T-helper 2 cell (primary cell): ENCODE data around the gene CYP46A1.
"Not testable (repeated sequence)": the region's sequence is repeated elsewhere in the genome, so short reads cannot be mapped to it uniquely, and the experiment has no call there.

Source experiments
- DNase-seq, 5 experiments: peaks; one replicate each; pipeline versions ENCODE4 v3.0.0 to v3.0.0-alpha.2; 2012 to 2022

CYP46A1 gene

GRCh38 chr14:99658218-99658845 is 25.8 kb upstream of the CYP46A1 start:
- DNase-seq = no peak

- DNase-seq = peak in 1 of 5 experiments; percentile 9
Measured at GRCh38 chr14:99659333-99659741, 24.8 kb upstream of the CYP46A1 start.

DNA sequence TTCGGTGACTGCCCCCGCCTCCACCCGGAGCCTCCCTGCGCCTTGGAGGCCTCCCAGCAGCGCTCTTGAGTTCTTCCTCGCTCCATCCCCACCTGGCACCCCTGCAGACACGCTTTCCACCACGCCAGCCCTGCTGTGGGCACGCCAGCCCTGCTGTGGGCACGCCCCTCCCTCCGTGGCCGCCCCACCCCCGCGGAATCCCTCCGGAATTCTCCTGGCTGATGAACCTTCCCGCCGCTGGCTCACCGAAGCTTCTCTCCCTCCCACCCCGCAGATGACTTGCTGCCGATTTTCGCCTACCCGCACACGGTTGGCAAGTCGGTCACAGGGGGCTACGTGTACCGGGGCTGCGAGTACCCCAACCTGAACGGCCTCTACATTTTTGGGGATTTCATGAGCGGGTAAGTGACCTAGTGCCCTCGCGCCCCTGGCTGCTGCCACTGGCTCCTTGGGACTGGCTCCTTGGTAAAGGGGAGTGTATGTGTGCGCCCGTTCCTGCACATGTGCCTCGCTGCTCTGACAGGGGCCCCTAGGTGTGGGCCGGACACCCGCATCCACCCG is 24.0 kb upstream of the CYP46A1 start:
- DNase-seq = no peak

- DNase-seq = no peak
Measured at GRCh38 chr14:99660794-99661193, 23.3 kb upstream of the CYP46A1 start.

GRCh38 chr14:99661206-99661605 is 22.9 kb upstream of the CYP46A1 start:
- not testable (repeated sequence) for DNase-seq

- DNase-seq = no peak
Measured at GRCh38 chr14:99662846-99663245, 21.3 kb upstream of the CYP46A1 start.

- DNase-seq = no peak
Measured at GRCh38 chr14:99663386-99664057, 20.6 kb upstream of the CYP46A1 start.

DNA sequence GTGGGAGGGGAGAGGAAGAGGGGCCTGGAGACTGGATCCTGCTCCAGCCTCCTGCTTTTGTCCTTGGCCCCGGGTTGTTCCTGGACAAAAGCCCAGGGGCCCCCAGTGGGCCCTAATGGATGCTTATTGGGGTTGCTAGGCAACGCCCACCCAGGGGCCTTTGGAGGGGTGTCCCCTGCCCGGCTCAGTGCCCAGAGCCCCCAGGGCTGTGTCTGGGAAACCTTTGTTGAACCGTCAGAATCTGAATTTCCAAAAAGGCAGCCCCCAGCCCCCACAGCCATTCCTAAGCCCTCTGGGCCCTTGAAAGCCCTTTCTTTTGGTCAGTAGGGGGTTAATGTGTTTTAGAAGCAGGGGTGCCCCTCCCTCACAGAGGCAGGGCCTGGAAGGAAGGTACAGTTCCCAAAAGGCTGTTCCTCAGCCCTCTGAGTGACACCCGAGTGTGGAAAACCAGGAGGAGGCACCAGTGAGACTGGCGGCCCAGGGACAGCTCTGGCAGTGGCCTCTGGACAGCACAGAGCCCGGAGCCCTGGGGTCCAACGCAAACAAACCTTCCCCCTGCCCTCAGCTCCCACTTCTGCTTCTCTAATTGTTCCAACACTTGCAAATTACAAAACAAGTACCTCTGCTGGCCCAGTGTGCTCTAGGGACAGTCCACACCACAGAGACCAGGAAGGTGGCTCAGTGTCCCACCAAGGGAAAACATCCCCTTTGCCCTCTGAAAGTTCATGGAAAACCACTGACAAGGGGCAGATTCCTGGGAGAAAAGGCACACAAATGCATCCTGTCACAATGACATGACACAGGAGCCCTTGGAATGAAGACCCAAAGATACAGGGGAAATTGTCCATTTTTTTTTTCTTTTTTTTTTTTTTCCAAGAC is 19.8 kb upstream of the CYP46A1 start:
- DNase-seq = no peak

- no peak for DNase-seq
Measured at GRCh38 chr14:99664937-99665273, 19.2 kb upstream of the CYP46A1 start.

DNA sequence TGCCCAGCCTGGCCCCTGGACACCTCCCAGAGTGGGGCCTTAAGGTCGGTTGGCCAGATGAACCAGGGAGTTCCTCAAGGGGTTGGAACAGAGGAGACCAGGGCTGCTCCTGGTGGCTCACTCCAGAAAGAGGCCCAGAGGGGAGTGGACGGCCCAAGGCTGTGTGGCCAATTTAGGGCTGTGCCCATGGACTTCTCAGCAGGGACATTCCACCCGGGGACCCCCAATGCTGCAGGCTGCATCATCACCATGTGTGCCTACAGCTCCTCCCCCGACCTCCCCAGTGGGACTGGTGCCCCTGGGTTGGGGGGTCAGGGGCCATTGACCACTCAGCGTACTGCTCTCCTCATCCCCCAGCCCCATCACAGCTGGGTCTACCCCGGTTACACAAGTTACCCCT is 17.6 kb upstream of the CYP46A1 start:
- DNase-seq = no peak

- DNase-seq = no peak
Measured at GRCh38 chr14:99667045-99667444, 17.1 kb upstream of the CYP46A1 start.

- no peak for DNase-seq
Measured at GRCh38 chr14:99667821-99668220, 16.3 kb upstream of the CYP46A1 start.

DNA sequence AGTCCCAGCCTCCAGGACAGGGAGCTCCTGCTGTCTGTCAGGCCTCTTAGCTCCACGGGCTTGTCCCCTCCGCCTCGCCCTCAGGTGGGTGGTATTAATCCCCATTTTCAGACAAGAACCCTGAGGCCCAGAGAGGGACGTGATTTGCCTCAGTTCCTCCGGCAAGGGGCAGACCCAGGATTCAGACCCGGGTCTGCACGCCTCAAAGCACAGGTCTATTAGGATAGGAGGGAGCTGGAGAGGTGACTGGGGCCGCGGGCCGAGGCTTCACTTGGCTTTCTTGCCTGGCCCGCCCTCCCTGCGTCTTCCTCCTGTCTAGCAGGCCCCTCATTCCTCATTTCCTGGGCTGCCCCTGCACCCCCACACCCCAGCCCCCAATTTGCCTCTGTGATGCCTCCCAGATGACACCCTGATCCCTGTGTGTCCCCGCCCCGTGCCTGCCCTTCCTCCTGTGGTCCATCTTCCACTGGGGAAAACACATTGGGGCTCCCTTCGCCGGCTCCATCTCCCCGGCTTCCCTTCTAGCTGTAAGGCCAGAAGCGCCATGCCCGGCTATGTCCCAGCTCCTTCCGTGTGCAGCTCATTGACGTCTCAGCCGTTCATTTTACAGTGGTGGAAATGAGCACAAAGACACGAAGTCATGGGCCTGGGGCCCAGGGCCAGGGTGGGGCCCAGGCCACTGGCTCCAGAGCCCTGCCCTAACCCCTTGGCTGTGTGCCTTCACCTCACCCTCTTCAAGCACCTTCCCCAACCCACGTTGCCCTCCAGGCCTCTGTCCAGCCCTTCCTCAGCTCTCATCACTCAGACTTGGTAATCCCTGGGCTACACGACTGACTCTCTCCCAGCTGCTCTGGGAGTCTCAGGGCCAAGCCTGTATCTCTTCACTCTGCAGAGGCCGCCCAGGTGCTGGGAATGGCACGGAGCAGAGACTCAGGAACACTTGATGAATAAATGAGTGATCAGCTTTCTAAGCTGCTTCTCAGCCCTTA is 15.5 kb upstream of the CYP46A1 start:
- no peak for DNase-seq

GRCh38 chr14:99670361-99671234 is 13.5 kb upstream of the CYP46A1 start:
- DNase-seq = no peak

DNA sequence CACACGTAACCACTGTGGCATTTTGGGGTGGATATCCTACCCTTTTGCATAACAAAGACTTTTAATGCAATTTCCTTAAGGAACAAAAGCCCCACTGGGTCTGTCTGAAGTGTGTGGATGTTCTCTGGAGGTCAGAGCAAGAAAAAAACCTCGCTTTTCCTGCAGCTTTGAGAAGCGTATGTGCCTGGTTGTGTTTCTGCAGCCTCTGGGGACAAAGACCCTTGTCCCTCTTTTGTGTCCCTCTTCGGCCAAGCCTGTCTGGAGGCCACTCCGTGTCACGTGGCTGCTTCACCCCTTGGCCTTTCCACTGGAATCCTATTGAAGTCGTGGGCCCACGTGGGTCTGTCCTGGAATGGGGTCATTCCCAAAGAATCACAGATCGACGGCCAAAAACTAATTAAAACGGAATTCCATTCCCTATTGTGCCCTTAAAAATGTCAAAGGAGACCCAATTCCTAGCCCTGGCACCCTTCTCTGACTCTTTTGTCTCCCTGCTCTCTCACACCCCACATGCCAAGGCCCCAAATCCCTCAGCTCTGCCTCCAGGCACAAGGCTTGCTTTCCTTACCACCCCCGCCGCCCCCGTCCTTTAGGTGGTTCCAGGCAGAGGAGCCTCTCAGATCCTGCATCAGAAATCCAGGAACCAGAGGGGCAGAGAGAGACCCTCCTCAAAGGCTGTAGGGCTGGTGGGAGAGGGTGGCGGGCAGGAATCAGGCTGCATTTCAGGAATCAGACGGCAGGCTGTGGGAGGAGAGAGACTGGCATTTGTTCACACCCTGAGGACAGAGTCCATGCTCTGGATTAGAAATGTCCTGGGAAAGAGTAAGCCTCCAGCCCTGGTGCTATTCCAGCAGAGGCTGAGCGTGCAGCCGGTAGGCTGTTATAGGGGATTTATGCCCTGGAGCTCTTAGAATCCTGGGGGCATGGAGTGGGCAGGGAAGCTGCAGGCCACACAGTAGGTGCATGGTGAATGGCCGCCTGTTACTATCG is 12.6 kb upstream of the CYP46A1 start:
- DNase-seq = no peak

- peak in 1 of 5 experiments; percentile 76 for DNase-seq
Measured at GRCh38 chr14:99672506-99673304, 11.4 kb upstream of the CYP46A1 start.

GRCh38 chr14:99673305-99674063 is 10.6 kb upstream of the CYP46A1 start:
- no peak for DNase-seq

GRCh38 chr14:99674064-99674650 is 9.9 kb upstream of the CYP46A1 start:
- no peak for DNase-seq
